HepG2 (cell line): ENCODE data around the gene SMCHD1. TPM values are rescaled to one million over a fixed set of nuclear protein-coding genes. Genes with fewer than 3 reads are reported as not detected.

Experiments used
- ATAC-seq: fragments of 200-7000 bp; cut with Tn5 transposase; 3 replicates; pipeline ENCODE4 v1.9.1; 2020; ENCODE audit warnings: mild to moderate bottlenecking, moderate library complexity
- BruUV-seq: library from RNA; stranded (reverse); fragments of 400-500 nt; replicated peaks from 2 replicates; lab custom pipeline; 2021; lab: Mats Ljungman, UMichigan
- CTCF ChIA-PET: fragments of 300-600 bp; formaldehyde crosslinking; extraction: SDS; loops from one replicate; lab custom pipeline; 2021; ENCODE audit warnings: low total read pairs, inconsistent platforms, low intra/inter-chr PET ratio; lab: Yijun Ruan, JAX
- POLR2A ChIA-PET: fragments of 350-600 bp; sonication (Branson Sonifier 250); formaldehyde crosslinking; loops from one replicate; lab custom pipeline; 2020; ENCODE audit warnings: antibody characterized with exemption, inconsistent platforms; lab: Yijun Ruan, JAX
- DNase-seq: peaks from one replicate; pipeline ENCODE4 v3.0.0-alpha.2; 2015; ENCODE audit warnings: low spot score
- FAIRE-seq: peaks from 3 replicates; lab custom pipeline; 2011; peaks lifted over from hg19 to GRCh38; lab: Jason Lieb, UNC
- H2AFZ ChIP-seq: one replicate; pipeline ENCODE4 v1.6.1; 2011; ENCODE audit warnings: low read length, inconsistent platforms
- H3K27ac ChIP-seq: fragments of 300-600 bp; 3 replicates; pipeline ENCODE4 v1.8.0; 2011; ENCODE audit warnings: mixed run types, mild to moderate bottlenecking, mixed read lengths, low read length, inconsistent platforms; ENCODE audit not compliant: insufficient read depth; ENCODE audit errors: extremely low read length
- H3K27me3 ChIP-seq, 2 experiments: fragments of 200-600 bp in 1 of 2; 2 replicates in 1 of 2; 3 replicates in 1 of 2; pipeline versions ENCODE4 v1.6.0 to v1.8.0; 2011; ENCODE audit warnings: low read length in 2 of 2, mild to moderate bottlenecking in 2 of 2, moderate library complexity in 2 of 2, inconsistent platforms in 1 of 2; ENCODE audit not compliant: insufficient read depth in 2 of 2, control insufficient read depth in 1 of 2
- H3K36me3 ChIP-seq, 2 experiments: fragments of 200-600 bp in 1 of 2; replicated peaks in 1 of 2; 2 replicates in 1 of 2; 3 replicates in 1 of 2; pipeline versions ENCODE4 v1.5.1 to v1.8.0; 2011; ENCODE audit warnings: low read length in 2 of 2, inconsistent platforms in 1 of 2; ENCODE audit not compliant: insufficient read depth in 2 of 2, control insufficient read depth in 1 of 2
- H3K4me1 ChIP-seq: 2 replicates; pipeline ENCODE4 v1.5.1; 2012; ENCODE audit warnings: low read length, inconsistent platforms; ENCODE audit not compliant: insufficient read depth
- H3K4me2 ChIP-seq: 2 replicates; pipeline ENCODE4 v1.6.0; 2011; ENCODE audit warnings: low read depth, low read length, inconsistent platforms
- H3K4me3 ChIP-seq, 3 experiments: fragments of 200-600 bp in 1 of 3; sonication (generic), shearing (Covaris generic) in 1 of 3; replicated peaks in 1 of 3; 2 replicates each; pipeline ENCODE4 v1.5.1; 2011 to 2016; ENCODE audit warnings: low read length in 3 of 3, inconsistent platforms in 2 of 3, low read depth in 2 of 3, mild to moderate bottlenecking in 2 of 3, control low read depth in 1 of 3, mixed read lengths in 1 of 3; ENCODE audit not compliant: insufficient read depth in 1 of 3
- H3K79me2 ChIP-seq: one replicate; pipeline ENCODE4 v1.6.1; 2011; ENCODE audit warnings: low read length, inconsistent platforms; ENCODE audit not compliant: insufficient read depth
- H3K9ac ChIP-seq: 2 replicates; pipeline ENCODE4 v1.6.0; 2011; ENCODE audit warnings: mild to moderate bottlenecking, low read depth, low read length, inconsistent platforms; ENCODE audit not compliant: insufficient read depth
- H3K9me3 ChIP-seq: 2 replicates; pipeline ENCODE4 v1.5.1; 2012; ENCODE audit warnings: mild to moderate bottlenecking, low read length
- H4K20me1 ChIP-seq: 2 replicates; pipeline ENCODE4 v1.6.0; 2011; ENCODE audit warnings: inconsistent platforms, mild to moderate bottlenecking, low read length, moderate library complexity; ENCODE audit not compliant: insufficient read depth
- CTCF ChIP-seq: sonication (generic); formaldehyde crosslinking; IDR thresholded peaks from 2 replicates; pipeline ENCODE4 v1.5.0; 2020; ENCODE audit warnings: mild to moderate bottlenecking, missing genetic modification reagents, moderate library complexity
- EZH2 ChIP-seq: conservative IDR thresholded peaks from 2 replicates; pipeline ENCODE4 v1.6.1; 2012; ENCODE audit warnings: mild to moderate bottlenecking, low read depth, low read length, moderate library complexity
- GLMP ChIP-seq: sonication (generic); formaldehyde crosslinking; IDR thresholded peaks from 2 replicates; pipeline ENCODE4 v1.9.0; 2021; ENCODE audit warnings: missing genetic modification reagents, mild to moderate bottlenecking, borderline replicate concordance
- GMEB2 ChIP-seq: IDR thresholded peaks from 2 replicates; pipeline ENCODE4 v1.6.1; 2016; ENCODE audit warnings: missing biosample characterization, missing genetic modification reagents, low read depth
- JDP2 ChIP-seq: sonication (generic); formaldehyde crosslinking; IDR thresholded peaks from 2 replicates; pipeline ENCODE4 v1.8.1; 2022; ENCODE audit warnings: missing genetic modification reagents, borderline replicate concordance
- MBNL3 ChIP-seq: fragments of 250-450 bp; sonication (Bioruptor Pico); conservative IDR thresholded peaks from 2 replicates; pipeline ENCODE4 v1.8.0; 2022; ENCODE audit warnings: mild to moderate bottlenecking, inconsistent platforms
- MYC ChIP-seq: sonication (generic); formaldehyde crosslinking; IDR thresholded peaks from 2 replicates; pipeline ENCODE4 v1.9.0; 2021; ENCODE audit warnings: missing genetic modification reagents, borderline replicate concordance
- SETDB1 ChIP-seq: sonication (generic); formaldehyde crosslinking; IDR thresholded peaks from 2 replicates; pipeline ENCODE4 v1.5.1; 2020; ENCODE audit warnings: missing genetic modification reagents, mild to moderate bottlenecking, borderline replicate concordance
- YEATS2 ChIP-seq: sonication (generic); formaldehyde crosslinking; IDR thresholded peaks from 2 replicates; pipeline ENCODE4 v1.4.0; 2020; ENCODE audit warnings: missing genetic modification reagents, borderline replicate concordance
- ZBTB34 ChIP-seq: sonication (generic); formaldehyde crosslinking; IDR thresholded peaks from 2 replicates; pipeline ENCODE4 v1.8.0; 2022; ENCODE audit warnings: mild to moderate bottlenecking, missing genetic modification reagents
- ZNF101 ChIP-seq: sonication (generic); formaldehyde crosslinking; IDR thresholded peaks from 2 replicates; pipeline ENCODE4 v1.4.0; 2020; ENCODE audit warnings: mild to moderate bottlenecking, low read depth, missing genetic modification reagents, borderline replicate concordance
- ZNF33B ChIP-seq: sonication (generic); formaldehyde crosslinking; IDR thresholded peaks from 2 replicates; pipeline ENCODE4 v1.5.1; 2020; ENCODE audit warnings: mild to moderate bottlenecking, missing genetic modification reagents
- ZNF564 ChIP-seq: sonication (generic); formaldehyde crosslinking; IDR thresholded peaks from 2 replicates; pipeline ENCODE4 v1.8.1; 2023; ENCODE audit warnings: mild to moderate bottlenecking, missing genetic modification reagents
- ZNF740 ChIP-seq: sonication (generic); formaldehyde crosslinking; IDR thresholded peaks from 2 replicates; pipeline ENCODE4 v1.4.0; 2020; ENCODE audit warnings: missing genetic modification reagents
- ZNF790 ChIP-seq: sonication (generic); formaldehyde crosslinking; IDR thresholded peaks from 2 replicates; pipeline ENCODE4 v1.8.0; 2022; ENCODE audit warnings: missing genetic modification reagents, mild to moderate bottlenecking, borderline replicate concordance
- WGBS: methylation state at CpG from one replicate; pipeline ENCODE4 v1.1.6; 2017; ENCODE audit warnings: low lambda C conversion rate; 5-methylcytosine and 5-hydroxymethylcytosine counted together
- in situ Hi-C: cut with HindIII; loops from 2 replicates; pipeline ENCODE4 v1.10.0; 2017; ENCODE audit warnings: low pct_unique_long_range_greater_than_20kb; ENCODE audit not compliant: extremely low pct_ligation_motif_present
- intact Hi-C: fragments of 100-400 bp; cut with micrococcal nuclease; formaldehyde crosslinking; loops from one replicate; pipeline ENCODE4 v1.10.0; 2022; ENCODE audit not compliant: unreplicated experiment
- polyA plus RNA-seq, 8 experiments: library from polyadenylated mRNA; depleted of rRNA in 3 of 8; stranded (reverse) in 7 of 8; unstranded in 1 of 8; fragments of >200 nt; fragmentation: Illumina TruSeq in 4 of 8; extraction: Trizol in 4 of 8; gene quantifications; 2 replicates each; pipeline versions ENCODE4 v1.2.1 to v1.2.3, GENCODE V29; 2011 to 2016; ENCODE audit warnings: low read depth in 4 of 8, missing spikeins in 1 of 8, mixed read lengths in 1 of 8; ENCODE audit not compliant: insufficient read depth in 1 of 8
- total RNA-seq, 5 experiments: library from RNA; depleted of rRNA; stranded (reverse); fragments of >200 nt; fragmentation: Illumina TruSeq; extraction: Trizol; gene quantifications; 2 replicates each; pipeline ENCODE4 v1.2.3, GENCODE V29; 2016; ENCODE audit warnings: low read depth in 1 of 5

SMCHD1 gene
- total and polyA plus RNA-seq, 2 of the 13 experiments (the other 11 are each of a cell fraction or from before 2014, with no cell fraction given) = 21.4 to 93.6 TPM

- ATAC-seq (no peak), FAIRE-seq (no peak), DNase-seq (no peak)
- ChIA-PET CTCF (no interaction called here), POLR2A (no interaction called here)
- TF ChIP-seq ZNF790 (CRISPR knock-in tag) (no peak), GLMP (no peak), ZNF101 (no peak), MBNL3 (no peak), CTCF (CRISPR knock-in tag) (no peak), ZBTB34 (CRISPR knock-in tag) (no peak), EZH2 (no peak), YEATS2 (CRISPR knock-in tag) (no peak), SETDB1 (no peak), GMEB2 (no peak), ZNF564 (CRISPR knock-in tag) (no peak), JDP2 (CRISPR knock-in tag) (no peak), ZNF33B (CRISPR knock-in tag) (no peak), ZNF740 (CRISPR knock-in tag) (no peak), MYC (no peak)
- H3K4me2 ChIP-seq = no peak overlapping the region
- H4K20me1 ChIP-seq = no peaks in the 10 kb centered on the region
- WGBS = 63% methylated on average over 17 of the region's 18 CpGs
- BruUV-seq = no TSS peak
- peaks cover 14 to 78% of the 10 kb centered on the region in 2 experiments for H3K27me3 ChIP-seq
- intact Hi-C loops (no loop called here), in situ Hi-C loops (no loop called here)
- no peak overlapping the region for H3K9ac ChIP-seq
- no peak overlapping the region for H2AFZ ChIP-seq
- H3K79me2 ChIP-seq = no peaks in the 10 kb centered on the region
- no peaks in the 10 kb centered on the region for H3K9me3 ChIP-seq
- no peak overlapping the region for H3K27ac ChIP-seq
- H3K4me3 ChIP-seq = no peak overlapping the region
- H3K4me1 ChIP-seq = peaks cover 23% of the 10 kb centered on the region
- no peaks in the 10 kb centered on the region for H3K36me3 ChIP-seq
Measured at GRCh38 chr18:2853173-2853925, 197.8 kb downstream of the SMCHD1 start.
